ENCODE data around the gene AKT1.

Gene AKT1

DNA sequence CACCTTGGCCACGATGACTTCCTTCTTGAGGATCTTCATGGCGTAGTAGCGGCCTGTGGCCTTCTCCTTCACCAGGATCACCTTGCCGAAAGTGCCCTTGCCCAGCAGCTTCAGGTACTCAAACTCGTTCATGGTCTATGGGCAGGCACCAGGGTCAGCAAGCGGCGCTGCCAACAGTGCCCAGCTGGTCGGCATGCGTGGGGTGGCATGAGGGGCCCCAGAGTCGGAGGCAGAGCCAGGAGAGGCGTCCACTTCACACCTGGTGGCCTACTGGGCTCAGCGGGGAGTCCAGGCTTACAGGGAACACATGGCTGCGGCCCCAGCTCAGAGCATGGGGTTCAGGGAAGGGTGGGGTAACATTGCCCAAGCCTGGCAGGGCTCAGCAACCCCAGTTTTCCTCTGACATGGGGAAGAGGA is 20.5 kb downstream of the AKT1 start:
- peaks cover 0 to 24% of the 10 kb centered on the region in 2 donors for H3K4me1 ChIP-seq (ENCODE audit: control insufficient read depth in 2 of 2, insufficient read depth in 1 of 2, low read depth in 1 of 2, low read length in 2 of 2)
- peaks cover 14% of the 10 kb centered on the region for H3K79me1 ChIP-seq (ENCODE audit: low read depth, low read length)
- H3K9ac ChIP-seq (ENCODE audit: low read depth, low read length, poor library complexity) = no peak overlapping the region
- WGBS, 2 donors (ENCODE audit: extremely low coverage in 2 of 2, insufficient read length in 2 of 2, insufficient replicate concordance in 1 of 2) = no CpG with 5 or more reads among the region's 13 CpGs
- no peak overlapping the region for H3K4ac ChIP-seq (ENCODE audit: low read length)
- no peak overlapping the region for H3K4me2 ChIP-seq (ENCODE audit: insufficient read depth, low read length, poor library complexity, severe bottlenecking)
- H4K91ac ChIP-seq (ENCODE audit: low read depth, low read length, poor library complexity) = no peak overlapping the region
- no peak overlapping the region for H2AK5ac ChIP-seq (ENCODE audit: low read depth, low read length)
- H3K27me3 ChIP-seq (ENCODE audit: control insufficient read depth in 3 of 3, insufficient read depth in 3 of 3, low read depth in 1 of 3, low read length in 3 of 3) = no peaks in the 10 kb centered on the region
- no peak overlapping the region for H3K14ac ChIP-seq (ENCODE audit: low read length)
- peaks cover 11 to 16% of the 10 kb centered on the region in 2 donors for H3K9me3 ChIP-seq (replicated peaks in 1 of 2; ENCODE audit: control insufficient read depth in 2 of 2, insufficient read depth in 1 of 2, low read depth in 1 of 2, low read length in 2 of 2)
- no peak overlapping the region for H3K18ac ChIP-seq (ENCODE audit: low read length)
- no peak overlapping the region for H2BK120ac ChIP-seq (ENCODE audit: low read depth, low read length)
- no peak overlapping the region for H3K27ac ChIP-seq (replicated peaks; ENCODE audit: low read length)
- no peak overlapping the region for H3K4me3 ChIP-seq (ENCODE audit: low read length in 2 of 2)
- no peak overlapping the region for H4K8ac ChIP-seq (ENCODE audit: low read depth, low read length)
- H2AFZ ChIP-seq (ENCODE audit: low read length) = no peak overlapping the region
- no peak for DNase-seq (ENCODE audit: low spot score)
- H2BK5ac ChIP-seq (ENCODE audit: low read length) = no peak overlapping the region
- H2BK12ac ChIP-seq (ENCODE audit: low read length) = no peak overlapping the region
- H3K36me3 ChIP-seq (replicated peaks in 1 of 2; ENCODE audit: control insufficient read depth in 2 of 2, insufficient read depth in 2 of 2, low read length in 2 of 2) = peaks cover 48 to 74% of the 10 kb centered on the region in 2 donors
- H3K23ac ChIP-seq (ENCODE audit: low read depth, low read length, poor library complexity) = peak overlapping the region; percentile 55
- no peak overlapping the region for H2BK15ac ChIP-seq (ENCODE audit: low read length)

DNA sequence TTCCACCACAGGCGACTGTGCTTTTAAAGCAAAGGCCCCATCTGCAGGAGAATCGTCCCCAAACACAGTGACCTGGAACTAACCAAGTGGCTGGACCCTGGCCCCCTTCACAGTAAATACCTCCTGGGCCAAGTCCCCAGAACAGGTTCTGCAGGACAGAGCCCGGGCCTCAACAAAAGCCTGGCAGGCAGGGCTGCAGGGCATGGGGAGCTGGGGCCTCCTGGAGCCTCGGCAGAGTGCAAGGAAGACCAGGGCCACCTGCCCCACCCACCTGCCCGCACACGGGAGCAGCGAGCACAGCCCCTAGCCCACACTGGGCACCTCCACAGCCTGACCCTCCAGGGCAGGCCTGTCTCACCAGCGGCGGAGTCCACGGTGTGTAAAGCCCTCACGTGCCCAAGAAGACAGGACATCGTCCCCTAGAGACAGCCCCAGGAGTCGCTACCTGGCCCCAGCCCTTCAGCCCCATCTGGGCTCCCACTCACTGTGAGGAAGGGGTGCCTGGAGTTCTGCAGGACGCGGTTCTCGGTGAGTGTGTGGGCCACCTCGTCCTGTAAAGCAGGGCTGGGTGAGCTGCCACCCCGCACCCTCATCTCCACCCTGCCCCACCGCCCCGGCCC is 21.0 kb downstream of the AKT1 start:
- no peak overlapping the region for H3K9ac ChIP-seq (ENCODE audit: low read depth, low read length, poor library complexity)
- H2BK15ac ChIP-seq (ENCODE audit: low read length) = no peak overlapping the region
- no peak overlapping the region for H3K4me3 ChIP-seq (ENCODE audit: low read length in 2 of 2)
- no peak overlapping the region for H3K27ac ChIP-seq (replicated peaks; ENCODE audit: low read length)
- no peak overlapping the region for H3K4ac ChIP-seq (ENCODE audit: low read length)
- H3K4me1 ChIP-seq (ENCODE audit: control insufficient read depth in 2 of 2, insufficient read depth in 1 of 2, low read depth in 1 of 2, low read length in 2 of 2) = peaks cover 0 to 26% of the 10 kb centered on the region in 2 donors
- H3K18ac ChIP-seq (ENCODE audit: low read length) = no peak overlapping the region
- peaks cover 47 to 76% of the 10 kb centered on the region in 2 donors for H3K36me3 ChIP-seq (replicated peaks in 1 of 2; ENCODE audit: control insufficient read depth in 2 of 2, insufficient read depth in 2 of 2, low read length in 2 of 2)
- no peak overlapping the region for H3K4me2 ChIP-seq (ENCODE audit: insufficient read depth, low read length, poor library complexity, severe bottlenecking)
- peaks cover 11 to 16% of the 10 kb centered on the region in 2 donors for H3K9me3 ChIP-seq (replicated peaks in 1 of 2; ENCODE audit: control insufficient read depth in 2 of 2, insufficient read depth in 1 of 2, low read depth in 1 of 2, low read length in 2 of 2)
- no peak overlapping the region for H4K91ac ChIP-seq (ENCODE audit: low read depth, low read length, poor library complexity)
- H2BK120ac ChIP-seq (ENCODE audit: low read depth, low read length) = no peak overlapping the region
- H3K14ac ChIP-seq (ENCODE audit: low read length) = peak overlapping the region; percentile 31
- no peak overlapping the region for H2BK5ac ChIP-seq (ENCODE audit: low read length)
- H4K8ac ChIP-seq (ENCODE audit: low read depth, low read length) = no peak overlapping the region
- no peak overlapping the region for H2AFZ ChIP-seq (ENCODE audit: low read length)
- whole genome bisulfite sequencing, 2 donors (ENCODE audit: extremely low coverage in 2 of 2, insufficient read length in 2 of 2, insufficient replicate concordance in 1 of 2) = no CpG with 5 or more reads among the region's 20 CpGs
- H3K23ac ChIP-seq (ENCODE audit: low read depth, low read length, poor library complexity) = peak overlapping the region; percentile 80
- DNase-seq (ENCODE audit: low spot score) = no peak
- H3K27me3 ChIP-seq (ENCODE audit: control insufficient read depth in 3 of 3, insufficient read depth in 3 of 3, low read depth in 1 of 3, low read length in 3 of 3) = no peaks in the 10 kb centered on the region
- H2BK12ac ChIP-seq (ENCODE audit: low read length) = no peak overlapping the region
- no peak overlapping the region for H2AK5ac ChIP-seq (ENCODE audit: low read depth, low read length)
- H3K79me1 ChIP-seq (ENCODE audit: low read depth, low read length) = peaks cover 14% of the 10 kb centered on the region

DNA sequence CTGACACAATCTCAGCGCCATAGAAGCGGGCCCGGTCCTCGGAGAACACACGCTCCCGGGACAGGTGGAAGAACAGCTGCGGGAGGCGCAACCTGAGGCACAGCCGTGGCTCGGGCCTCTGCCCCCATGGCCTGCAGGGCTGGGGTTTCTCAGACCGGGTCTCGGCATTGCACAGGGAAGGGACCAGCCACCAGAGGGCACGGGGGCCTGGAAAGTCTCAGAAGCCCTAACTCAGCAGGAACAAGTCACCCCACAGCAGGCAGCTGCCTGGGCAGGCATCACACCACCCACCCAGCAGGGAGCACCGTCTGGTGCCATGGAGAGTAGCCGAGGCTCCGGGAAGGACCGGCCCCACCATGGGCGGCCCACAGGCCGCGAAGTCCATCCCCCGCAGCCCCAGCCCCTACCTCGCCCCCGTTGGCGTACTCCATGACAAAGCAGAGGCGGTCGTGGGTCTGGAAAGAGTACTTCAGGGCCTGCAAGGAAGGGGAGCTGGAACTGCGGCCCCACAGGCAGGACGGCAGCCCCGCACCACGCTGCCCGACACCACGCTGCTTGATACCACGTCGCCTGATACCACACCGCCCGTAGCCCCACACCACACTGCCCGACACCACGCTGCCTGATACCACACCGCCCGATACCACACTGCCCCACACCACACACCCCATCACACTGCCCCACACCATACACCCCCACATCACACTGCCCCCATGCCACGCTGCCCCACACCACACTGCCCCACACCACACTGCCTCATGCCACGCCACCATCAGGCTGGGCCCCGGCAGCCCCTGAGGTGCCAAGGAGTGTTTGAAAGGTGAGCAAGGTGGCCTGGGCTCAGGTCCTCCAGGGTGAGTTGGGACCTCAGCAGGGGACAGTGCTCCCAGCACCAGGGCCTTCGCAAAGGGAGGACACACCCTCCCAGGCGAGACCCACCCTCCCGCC is 21.8 kb downstream of the AKT1 start:
- no peak overlapping the region for H3K14ac ChIP-seq (ENCODE audit: low read length)
- peaks cover 47 to 76% of the 10 kb centered on the region in 2 donors for H3K36me3 ChIP-seq (replicated peaks in 1 of 2; ENCODE audit: control insufficient read depth in 2 of 2, insufficient read depth in 2 of 2, low read length in 2 of 2)
- H3K79me1 ChIP-seq (ENCODE audit: low read depth, low read length) = peaks cover 15% of the 10 kb centered on the region
- H3K18ac ChIP-seq (ENCODE audit: low read length) = no peak overlapping the region
- no peak overlapping the region for H2BK5ac ChIP-seq (ENCODE audit: low read length)
- no peak overlapping the region for H2BK120ac ChIP-seq (ENCODE audit: low read depth, low read length)
- no peak overlapping the region for H2AFZ ChIP-seq (ENCODE audit: low read length)
- peaks cover 3 to 31% of the 10 kb centered on the region in 2 donors for H3K4me1 ChIP-seq (ENCODE audit: control insufficient read depth in 2 of 2, insufficient read depth in 1 of 2, low read depth in 1 of 2, low read length in 2 of 2)
- whole genome bisulfite sequencing, 2 donors (ENCODE audit: extremely low coverage in 2 of 2, insufficient read length in 2 of 2, insufficient replicate concordance in 1 of 2) = no CpG with 5 or more reads among the region's 46 CpGs
- peaks cover 11 to 16% of the 10 kb centered on the region in 2 donors for H3K9me3 ChIP-seq (replicated peaks in 1 of 2; ENCODE audit: control insufficient read depth in 2 of 2, insufficient read depth in 1 of 2, low read depth in 1 of 2, low read length in 2 of 2)
- no peak overlapping the region for H2AK5ac ChIP-seq (ENCODE audit: low read depth, low read length)
- H3K4ac ChIP-seq (ENCODE audit: low read length) = no peak overlapping the region
- no peak overlapping the region for H3K4me2 ChIP-seq (ENCODE audit: insufficient read depth, low read length, poor library complexity, severe bottlenecking)
- H4K8ac ChIP-seq (ENCODE audit: low read depth, low read length) = peak overlapping the region; percentile 43
- H3K27me3 ChIP-seq (ENCODE audit: control insufficient read depth in 3 of 3, insufficient read depth in 3 of 3, low read depth in 1 of 3, low read length in 3 of 3) = no peaks in the 10 kb centered on the region
- H3K9ac ChIP-seq (ENCODE audit: low read depth, low read length, poor library complexity) = peak overlapping the region; percentile 21
- H3K27ac ChIP-seq (replicated peaks; ENCODE audit: low read length) = no peak overlapping the region
- H2BK12ac ChIP-seq (ENCODE audit: low read length) = no peak overlapping the region
- peak overlapping the region; percentile 53 for H4K91ac ChIP-seq (ENCODE audit: low read depth, low read length, poor library complexity)
- no peak overlapping the region for H3K4me3 ChIP-seq (ENCODE audit: low read length in 2 of 2)
- no peak overlapping the region for H2BK15ac ChIP-seq (ENCODE audit: low read length)
- H3K23ac ChIP-seq (ENCODE audit: low read depth, low read length, poor library complexity) = peak overlapping the region; percentile 93
- DNase-seq (ENCODE audit: low spot score) = no peak

Measured in neuronal stem cell (in vitro differentiated cells).